HepG2 (cell line): ENCODE measurements around the gene NFATC1. TPM values are rescaled to one million over a fixed set of nuclear protein-coding genes. Genes with fewer than 3 reads are reported as not detected.

Source experiments
- ATAC-seq: fragments of 200-7000 bp; cut with Tn5 transposase; 3 replicates; pipeline ENCODE4 v1.9.1; 2020; ENCODE audit warnings: mild to moderate bottlenecking, moderate library complexity
- BruUV-seq: library from RNA; stranded (reverse); fragments of 400-500 nt; replicated peaks from 2 replicates; lab custom pipeline; 2021; lab: Mats Ljungman, UMichigan
- CTCF ChIA-PET: fragments of 300-600 bp; formaldehyde crosslinking; extraction: SDS; loops from one replicate; lab custom pipeline; 2021; ENCODE audit warnings: low total read pairs, inconsistent platforms, low intra/inter-chr PET ratio; lab: Yijun Ruan, JAX
- POLR2A ChIA-PET: fragments of 350-600 bp; sonication (Branson Sonifier 250); formaldehyde crosslinking; loops from one replicate; lab custom pipeline; 2020; ENCODE audit warnings: antibody characterized with exemption, inconsistent platforms; lab: Yijun Ruan, JAX
- DNase-seq: peaks from one replicate; pipeline ENCODE4 v3.0.0-alpha.2; 2015; ENCODE audit warnings: low spot score
- FAIRE-seq: peaks from 3 replicates; lab custom pipeline; 2011; peaks lifted over from hg19 to GRCh38; lab: Jason Lieb, UNC
- H2AFZ ChIP-seq: one replicate; pipeline ENCODE4 v1.6.1; 2011; ENCODE audit warnings: low read length, inconsistent platforms
- H3K27ac ChIP-seq: fragments of 300-600 bp; 3 replicates; pipeline ENCODE4 v1.8.0; 2011; ENCODE audit warnings: mixed run types, mild to moderate bottlenecking, mixed read lengths, low read length, inconsistent platforms; ENCODE audit not compliant: insufficient read depth; ENCODE audit errors: extremely low read length
- H3K27me3 ChIP-seq, 2 experiments: fragments of 200-600 bp in 1 of 2; 2 replicates in 1 of 2; 3 replicates in 1 of 2; pipeline versions ENCODE4 v1.6.0 to v1.8.0; 2011; ENCODE audit warnings: low read length in 2 of 2, mild to moderate bottlenecking in 2 of 2, moderate library complexity in 2 of 2, inconsistent platforms in 1 of 2; ENCODE audit not compliant: insufficient read depth in 2 of 2, control insufficient read depth in 1 of 2
- H3K36me3 ChIP-seq, 2 experiments: fragments of 200-600 bp in 1 of 2; replicated peaks in 1 of 2; 2 replicates in 1 of 2; 3 replicates in 1 of 2; pipeline versions ENCODE4 v1.5.1 to v1.8.0; 2011; ENCODE audit warnings: low read length in 2 of 2, inconsistent platforms in 1 of 2; ENCODE audit not compliant: insufficient read depth in 2 of 2, control insufficient read depth in 1 of 2
- H3K4me1 ChIP-seq: 2 replicates; pipeline ENCODE4 v1.5.1; 2012; ENCODE audit warnings: low read length, inconsistent platforms; ENCODE audit not compliant: insufficient read depth
- H3K4me2 ChIP-seq: 2 replicates; pipeline ENCODE4 v1.6.0; 2011; ENCODE audit warnings: low read depth, low read length, inconsistent platforms
- H3K4me3 ChIP-seq, 3 experiments: fragments of 200-600 bp in 1 of 3; sonication (generic), shearing (Covaris generic) in 1 of 3; replicated peaks in 1 of 3; 2 replicates each; pipeline ENCODE4 v1.5.1; 2011 to 2016; ENCODE audit warnings: low read length in 3 of 3, inconsistent platforms in 2 of 3, low read depth in 2 of 3, mild to moderate bottlenecking in 2 of 3, control low read depth in 1 of 3, mixed read lengths in 1 of 3; ENCODE audit not compliant: insufficient read depth in 1 of 3
- H3K79me2 ChIP-seq: one replicate; pipeline ENCODE4 v1.6.1; 2011; ENCODE audit warnings: low read length, inconsistent platforms; ENCODE audit not compliant: insufficient read depth
- H3K9ac ChIP-seq: 2 replicates; pipeline ENCODE4 v1.6.0; 2011; ENCODE audit warnings: mild to moderate bottlenecking, low read depth, low read length, inconsistent platforms; ENCODE audit not compliant: insufficient read depth
- H3K9me3 ChIP-seq: 2 replicates; pipeline ENCODE4 v1.5.1; 2012; ENCODE audit warnings: mild to moderate bottlenecking, low read length
- H4K20me1 ChIP-seq: 2 replicates; pipeline ENCODE4 v1.6.0; 2011; ENCODE audit warnings: inconsistent platforms, mild to moderate bottlenecking, low read length, moderate library complexity; ENCODE audit not compliant: insufficient read depth
- AKAP8 ChIP-seq: sonication (generic); formaldehyde crosslinking; IDR thresholded peaks from 2 replicates; pipeline ENCODE4 v1.5.1; 2020; ENCODE audit warnings: mild to moderate bottlenecking, missing genetic modification reagents
- GMEB1 ChIP-seq: sonication (generic); formaldehyde crosslinking; IDR thresholded peaks from 2 replicates; pipeline ENCODE4 v1.5.1; 2020; ENCODE audit warnings: missing genetic modification reagents, mild to moderate bottlenecking, borderline replicate concordance
- HOXA7 ChIP-seq: sonication (generic); formaldehyde crosslinking; IDR thresholded peaks from 2 replicates; pipeline ENCODE4 v1.8.1; 2022; ENCODE audit warnings: mild to moderate bottlenecking, missing genetic modification reagents, moderate library complexity
- JDP2 ChIP-seq: sonication (generic); formaldehyde crosslinking; IDR thresholded peaks from 2 replicates; pipeline ENCODE4 v1.8.1; 2022; ENCODE audit warnings: missing genetic modification reagents, borderline replicate concordance
- KLF13 ChIP-seq: sonication (generic); formaldehyde crosslinking; IDR thresholded peaks from 2 replicates; pipeline ENCODE4 v1.4.0; 2020; ENCODE audit warnings: mild to moderate bottlenecking, missing genetic modification reagents
- MEIS2 ChIP-seq: sonication (generic); formaldehyde crosslinking; IDR thresholded peaks from 2 replicates; pipeline ENCODE4 v1.9.0; 2021; ENCODE audit warnings: mild to moderate bottlenecking, missing genetic modification reagents
- TBX2 ChIP-seq: sonication (generic); formaldehyde crosslinking; IDR thresholded peaks from 2 replicates; pipeline ENCODE4 v1.5.0; 2020; ENCODE audit warnings: missing genetic modification reagents, mild to moderate bottlenecking, borderline replicate concordance
- ZNF180 ChIP-seq: sonication (generic); formaldehyde crosslinking; IDR thresholded peaks from 2 replicates; pipeline ENCODE4 v1.4.0; 2020; ENCODE audit warnings: low read depth, missing genetic modification reagents, borderline replicate concordance
- ZNF264 ChIP-seq: sonication (generic); formaldehyde crosslinking; IDR thresholded peaks from 2 replicates; pipeline ENCODE4 v1.4.0; 2020; ENCODE audit warnings: missing genetic modification reagents
- ZNF282 ChIP-seq: fragments of 450-650 bp; IDR thresholded peaks from 2 replicates; pipeline ENCODE4 v1.6.1; 2018; ENCODE audit not compliant: partially characterized antibody
- ZNF646 ChIP-seq: sonication (generic); formaldehyde crosslinking; IDR thresholded peaks from 2 replicates; pipeline ENCODE4 v1.9.0; 2021; ENCODE audit warnings: mild to moderate bottlenecking, missing genetic modification reagents
- ZNF841 ChIP-seq: sonication (generic); formaldehyde crosslinking; IDR thresholded peaks from 2 replicates; pipeline ENCODE4 v1.8.1; 2023; ENCODE audit warnings: missing genetic modification reagents, borderline replicate concordance
- ZUFSP ChIP-seq: sonication (generic); formaldehyde crosslinking; IDR thresholded peaks from 2 replicates; pipeline ENCODE4 v1.9.0; 2021; ENCODE audit warnings: missing genetic modification reagents, mild to moderate bottlenecking, borderline replicate concordance
- WGBS: methylation state at CpG from one replicate; pipeline ENCODE4 v1.1.6; 2017; ENCODE audit warnings: low lambda C conversion rate; 5-methylcytosine and 5-hydroxymethylcytosine counted together
- in situ Hi-C: cut with HindIII; loops from 2 replicates; pipeline ENCODE4 v1.10.0; 2017; ENCODE audit warnings: low pct_unique_long_range_greater_than_20kb; ENCODE audit not compliant: extremely low pct_ligation_motif_present
- intact Hi-C: fragments of 100-400 bp; cut with micrococcal nuclease; formaldehyde crosslinking; loops from one replicate; pipeline ENCODE4 v1.10.0; 2022; ENCODE audit not compliant: unreplicated experiment
- polyA plus RNA-seq, 8 experiments: library from polyadenylated mRNA; depleted of rRNA in 3 of 8; stranded (reverse) in 7 of 8; unstranded in 1 of 8; fragments of >200 nt; fragmentation: Illumina TruSeq in 4 of 8; extraction: Trizol in 4 of 8; gene quantifications; 2 replicates each; pipeline versions ENCODE4 v1.2.1 to v1.2.3, GENCODE V29; 2011 to 2016; ENCODE audit warnings: low read depth in 4 of 8, missing spikeins in 1 of 8, mixed read lengths in 1 of 8; ENCODE audit not compliant: insufficient read depth in 1 of 8
- total RNA-seq, 5 experiments: library from RNA; depleted of rRNA; stranded (reverse); fragments of >200 nt; fragmentation: Illumina TruSeq; extraction: Trizol; gene quantifications; 2 replicates each; pipeline ENCODE4 v1.2.3, GENCODE V29; 2016; ENCODE audit warnings: low read depth in 1 of 5

The NFATC1 gene
- total and polyA plus RNA-seq, 2 of the 13 experiments (the other 11 are each of a cell fraction or from before 2014, with no cell fraction given), result not detected

GRCh38 chr18:79576686-79577351 lies 181.1 kb downstream of the NFATC1 start:
- BruUV-seq, result no TSS peak
- WGBS, result 42% methylated on average over 4 of the region's 23 CpGs
- no peak overlapping the region for H3K9ac ChIP-seq
- FAIRE-seq, result no peak
- ChIA-PET POLR2A (no interaction called here), CTCF (no interaction called here)
- no peaks in the 10 kb centered on the region for H4K20me1 ChIP-seq
- peaks cover 10% of the 10 kb centered on the region for H3K4me1 ChIP-seq
- intact Hi-C loops (no loop called here), in situ Hi-C loops (no loop called here)
- no peak overlapping the region for H3K27ac ChIP-seq
- no peaks in the 10 kb centered on the region for H3K79me2 ChIP-seq
- DNase-seq, result no peak
- H3K36me3 ChIP-seq, result no peaks in the 10 kb centered on the region
- no peak overlapping the region for H3K4me2 ChIP-seq
- H3K4me3 ChIP-seq, result no peak overlapping the region
- no peak for ATAC-seq
- peaks cover 2 to 15% of the 10 kb centered on the region in 2 experiments; a peak in 4 of 5 replicates for H3K27me3 ChIP-seq
- H3K9me3 ChIP-seq, result peaks cover 18% of the 10 kb centered on the region
- H2AFZ ChIP-seq, result no peak overlapping the region
- TF ChIP-seq ZNF841 (CRISPR knock-in tag) (no peak), ZNF180 (no peak), JDP2 (no peak), MEIS2 (no peak), ZNF282 (no peak), ZUFSP (CRISPR knock-in tag) (no peak), AKAP8 (CRISPR knock-in tag) (no peak), GMEB1 (CRISPR knock-in tag) (no peak), ZNF646 (CRISPR knock-in tag) (no peak), HOXA7 (CRISPR knock-in tag) (no peak), TBX2 (CRISPR knock-in tag) (no peak), KLF13 (no peak), ZNF264 (CRISPR knock-in tag) (no peak)
